ENCODE measurements around the gene SGMS1.

SGMS1 gene

DNA sequence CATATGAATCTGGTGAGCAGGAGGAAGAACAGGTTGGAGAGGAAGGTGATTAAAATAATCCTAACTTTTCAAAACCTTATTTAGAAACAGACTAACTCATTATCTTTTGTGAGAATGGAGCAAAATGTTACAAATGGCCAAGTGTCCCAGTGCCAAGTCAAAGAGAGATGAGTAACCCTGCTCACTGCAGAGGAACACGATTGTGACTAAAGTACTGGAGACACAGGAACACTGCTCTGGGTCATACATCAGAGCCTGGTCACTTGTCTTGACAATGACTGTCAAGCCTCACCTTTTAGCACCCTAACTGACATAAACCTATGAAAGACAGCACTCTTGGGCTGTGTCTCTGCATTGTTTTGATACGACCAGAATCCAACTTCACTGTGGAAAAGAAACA, 108.8 kb downstream of the SGMS1 start:
- H3K4me3 ChIP-seq (ENCODE audit: insufficient read depth, low read length, poor library complexity, severe bottlenecking) = no peak overlapping the region
- no peak overlapping the region for H3K27ac ChIP-seq (ENCODE audit: low read depth, low read length)
- 0 out of 2 replicates have a peak, but pooled peaks cover 2% of the 10 kb centered on the region for H3K36me3 ChIP-seq (ENCODE audit: low read length)
- no peaks in the 10 kb centered on the region for H4K20me1 ChIP-seq (ENCODE audit: low read depth, low read length)
- H3K4me2 ChIP-seq (ENCODE audit: low read depth, low read length, poor library complexity, severe bottlenecking) = no peak overlapping the region
- no peak overlapping the region for H2AFZ ChIP-seq (ENCODE audit: low read depth, low read length, severe bottlenecking)
- H3F3A ChIP-seq (ENCODE audit: insufficient read depth) = no peaks in the 10 kb centered on the region
- H3K79me2 ChIP-seq (ENCODE audit: insufficient read depth, low read length) = no peaks in the 10 kb centered on the region
- H3K9me2 ChIP-seq (replicated peaks; ENCODE audit: insufficient read depth, low read length) = no peaks in the 10 kb centered on the region
- no peaks in the 10 kb centered on the region for H3K9me3 ChIP-seq (ENCODE audit: insufficient read depth, low read length)
- H3K27me3 ChIP-seq (ENCODE audit: low read length) = no peaks in the 10 kb centered on the region
- TF ChIP-seq, protein P1, sequence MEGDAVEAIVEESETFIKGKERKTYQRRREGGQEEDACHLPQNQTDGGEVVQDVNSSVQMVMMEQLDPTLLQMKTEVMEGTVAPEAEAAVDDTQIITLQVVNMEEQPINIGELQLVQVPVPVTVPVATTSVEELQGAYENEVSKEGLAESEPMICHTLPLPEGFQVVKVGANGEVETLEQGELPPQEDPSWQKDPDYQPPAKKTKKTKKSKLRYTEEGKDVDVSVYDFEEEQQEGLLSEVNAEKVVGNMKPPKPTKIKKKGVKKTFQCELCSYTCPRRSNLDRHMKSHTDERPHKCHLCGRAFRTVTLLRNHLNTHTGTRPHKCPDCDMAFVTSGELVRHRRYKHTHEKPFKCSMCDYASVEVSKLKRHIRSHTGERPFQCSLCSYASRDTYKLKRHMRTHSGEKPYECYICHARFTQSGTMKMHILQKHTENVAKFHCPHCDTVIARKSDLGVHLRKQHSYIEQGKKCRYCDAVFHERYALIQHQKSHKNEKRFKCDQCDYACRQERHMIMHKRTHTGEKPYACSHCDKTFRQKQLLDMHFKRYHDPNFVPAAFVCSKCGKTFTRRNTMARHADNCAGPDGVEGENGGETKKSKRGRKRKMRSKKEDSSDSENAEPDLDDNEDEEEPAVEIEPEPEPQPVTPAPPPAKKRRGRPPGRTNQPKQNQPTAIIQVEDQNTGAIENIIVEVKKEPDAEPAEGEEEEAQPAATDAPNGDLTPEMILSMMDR (IDR thresholded peaks at IDR 0.05; ENCODE audit: insufficient read depth, low read length, poor library complexity, severe bottlenecking) = no peak
- TF ChIP-seq EZH2phosphoT487 (conservative IDR thresholded peaks at IDR 0.05; ENCODE audit: low read length) = no peak
- no peak overlapping the region for H3K9ac ChIP-seq (ENCODE audit: low read length)

DNA sequence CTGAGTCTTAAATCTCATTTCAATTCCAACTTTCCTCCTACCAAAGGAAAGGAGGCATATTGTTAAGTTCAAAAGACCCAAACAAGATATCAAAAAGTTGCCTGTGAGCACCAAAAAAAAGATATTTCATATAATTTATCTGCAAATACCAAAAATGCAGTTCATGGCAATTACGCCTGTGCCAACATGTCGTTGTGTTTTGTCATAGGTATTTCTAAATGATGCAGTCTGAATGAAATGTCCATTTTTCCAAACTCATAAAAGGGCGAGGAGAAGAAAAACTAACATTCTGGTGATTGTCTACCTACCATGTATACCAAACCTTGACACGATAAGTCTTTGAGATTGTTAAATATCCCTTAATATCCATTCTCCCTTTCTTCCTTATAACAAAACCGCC, 109.8 kb downstream of the SGMS1 start:
- Histone ChIP-seq H3K9ac (ENCODE audit: low read length) (no peak overlapping the region), H3K79me2 (ENCODE audit: insufficient read depth, low read length) (no peaks in the 10 kb centered on the region), H2AFZ (ENCODE audit: low read depth, low read length, severe bottlenecking) (no peak overlapping the region), H3F3A (ENCODE audit: insufficient read depth) (no peaks in the 10 kb centered on the region), H4K20me1 (ENCODE audit: low read depth, low read length) (no peaks in the 10 kb centered on the region), H3K27ac (ENCODE audit: low read depth, low read length) (no peak overlapping the region), H3K9me3 (ENCODE audit: insufficient read depth, low read length) (no peaks in the 10 kb centered on the region), H3K4me3 (ENCODE audit: insufficient read depth, low read length, poor library complexity, severe bottlenecking) (no peak overlapping the region), H3K27me3 (ENCODE audit: low read length) (no peaks in the 10 kb centered on the region), H3K4me2 (ENCODE audit: low read depth, low read length, poor library complexity, severe bottlenecking) (no peak overlapping the region), H3K36me3 (ENCODE audit: low read length) (0 out of 2 replicates have a peak, but pooled peaks cover 2% of the 10 kb centered on the region), H3K9me2 (replicated peaks; ENCODE audit: insufficient read depth, low read length) (no peaks in the 10 kb centered on the region)
- TF ChIP-seq, protein P1 (IDR thresholded peaks at IDR 0.05; ENCODE audit: insufficient read depth, low read length, poor library complexity, severe bottlenecking) = no peak
- no peak for TF ChIP-seq EZH2phosphoT487 (conservative IDR thresholded peaks at IDR 0.05; ENCODE audit: low read length)

DNA sequence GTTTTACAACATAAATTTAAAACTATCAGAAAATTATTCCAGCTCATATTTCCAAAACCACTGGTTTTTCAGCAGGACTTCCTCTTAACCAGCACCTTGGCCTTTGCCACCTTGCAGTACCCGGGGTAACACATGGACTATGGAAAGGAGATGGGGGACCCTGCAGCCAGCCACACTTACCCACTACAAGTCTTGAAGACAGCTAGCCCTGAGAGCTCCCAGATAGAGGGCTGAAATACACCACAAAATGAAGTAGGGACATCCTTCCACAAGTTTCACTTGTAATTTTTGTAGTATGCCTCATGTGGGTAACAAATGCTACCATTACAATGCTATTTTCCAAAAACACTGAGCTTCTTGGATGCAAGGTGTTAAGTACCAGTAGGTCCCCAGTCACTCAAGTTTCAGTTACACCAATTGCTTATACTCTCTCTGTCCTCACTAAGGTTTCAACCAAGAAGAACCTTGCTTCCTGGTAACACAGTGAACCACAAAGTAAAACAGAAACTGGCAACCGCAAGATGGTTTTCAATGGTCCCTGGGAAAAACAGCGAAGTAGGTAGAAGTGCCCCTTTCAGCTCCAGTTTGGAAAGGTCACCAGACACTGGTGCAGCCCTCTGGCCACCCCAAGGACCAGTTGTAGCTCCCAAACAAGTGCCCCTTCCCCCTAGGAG, 110.9 kb downstream of the SGMS1 start:
- Histone ChIP-seq H3K36me3 (ENCODE audit: low read length) (0 out of 2 replicates have a peak, but pooled peaks cover 2% of the 10 kb centered on the region), H3K4me2 (ENCODE audit: low read depth, low read length, poor library complexity, severe bottlenecking) (no peak overlapping the region), H3K9me3 (ENCODE audit: insufficient read depth, low read length) (no peaks in the 10 kb centered on the region), H3K9me2 (replicated peaks; ENCODE audit: insufficient read depth, low read length) (no peaks in the 10 kb centered on the region), H3K4me3 (ENCODE audit: insufficient read depth, low read length, poor library complexity, severe bottlenecking) (no peak overlapping the region), H2AFZ (ENCODE audit: low read depth, low read length, severe bottlenecking) (no peak overlapping the region), H4K20me1 (ENCODE audit: low read depth, low read length) (no peaks in the 10 kb centered on the region), H3K27me3 (ENCODE audit: low read length) (no peaks in the 10 kb centered on the region), H3K9ac (ENCODE audit: low read length) (no peak overlapping the region), H3K27ac (ENCODE audit: low read depth, low read length) (no peak overlapping the region), H3K79me2 (ENCODE audit: insufficient read depth, low read length) (no peaks in the 10 kb centered on the region), H3F3A (ENCODE audit: insufficient read depth) (no peaks in the 10 kb centered on the region)
- TF ChIP-seq, protein P1 (IDR thresholded peaks at IDR 0.05; ENCODE audit: insufficient read depth, low read length, poor library complexity, severe bottlenecking) = no peak
- TF ChIP-seq EZH2phosphoT487 (conservative IDR thresholded peaks at IDR 0.05; ENCODE audit: low read length) = no peak
